D721Med (cell line): ENCODE results near the gene TMEM215.
"Not testable (repeated sequence)": the region's sequence is repeated elsewhere in the genome, so short reads cannot be mapped to it uniquely, and the experiment has no call there.

Experiments
- DNase-seq: peaks from one replicate; pipeline ENCODE4 v3.0.0; 2011; ENCODE audit warnings: low spot score; ENCODE audit not compliant: insufficient read length
- FAIRE-seq: peaks from 2 replicates; lab custom pipeline; 2011; peaks lifted over from hg19 to GRCh38; lab: Jason Lieb, UNC
- TF ChIP-seq, protein P1 (sequence below): IDR thresholded peaks from 2 replicates; pipeline ENCODE4 v1.5.1; 2012; ENCODE audit warnings: mild to moderate bottlenecking, control low read depth; ENCODE audit not compliant: insufficient read depth; ENCODE audit errors: missing control alignments

TMEM215 gene

DNA sequence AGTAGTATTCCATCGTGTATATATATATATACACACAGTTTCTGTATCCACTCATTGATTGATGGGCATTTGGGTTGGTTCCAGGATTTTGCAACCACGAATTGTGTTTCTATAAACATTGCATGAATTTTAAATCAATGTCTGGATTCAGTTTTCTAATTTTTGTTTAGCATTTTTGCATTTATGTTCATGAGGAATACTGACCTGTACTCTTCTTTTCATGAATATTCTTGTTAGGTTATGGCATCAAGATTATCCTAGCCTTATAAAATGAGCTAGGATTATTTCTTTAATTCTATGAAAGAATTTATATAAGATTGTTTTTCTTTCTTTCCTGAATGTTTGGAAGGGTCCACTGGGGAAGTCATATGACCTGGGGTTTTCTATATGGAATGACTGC is 35.3 kb upstream of the TMEM215 start:
- TF ChIP-seq, protein P1, sequence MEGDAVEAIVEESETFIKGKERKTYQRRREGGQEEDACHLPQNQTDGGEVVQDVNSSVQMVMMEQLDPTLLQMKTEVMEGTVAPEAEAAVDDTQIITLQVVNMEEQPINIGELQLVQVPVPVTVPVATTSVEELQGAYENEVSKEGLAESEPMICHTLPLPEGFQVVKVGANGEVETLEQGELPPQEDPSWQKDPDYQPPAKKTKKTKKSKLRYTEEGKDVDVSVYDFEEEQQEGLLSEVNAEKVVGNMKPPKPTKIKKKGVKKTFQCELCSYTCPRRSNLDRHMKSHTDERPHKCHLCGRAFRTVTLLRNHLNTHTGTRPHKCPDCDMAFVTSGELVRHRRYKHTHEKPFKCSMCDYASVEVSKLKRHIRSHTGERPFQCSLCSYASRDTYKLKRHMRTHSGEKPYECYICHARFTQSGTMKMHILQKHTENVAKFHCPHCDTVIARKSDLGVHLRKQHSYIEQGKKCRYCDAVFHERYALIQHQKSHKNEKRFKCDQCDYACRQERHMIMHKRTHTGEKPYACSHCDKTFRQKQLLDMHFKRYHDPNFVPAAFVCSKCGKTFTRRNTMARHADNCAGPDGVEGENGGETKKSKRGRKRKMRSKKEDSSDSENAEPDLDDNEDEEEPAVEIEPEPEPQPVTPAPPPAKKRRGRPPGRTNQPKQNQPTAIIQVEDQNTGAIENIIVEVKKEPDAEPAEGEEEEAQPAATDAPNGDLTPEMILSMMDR = no peak
- FAIRE-seq = no peak
- no peak for DNase-seq

DNA sequence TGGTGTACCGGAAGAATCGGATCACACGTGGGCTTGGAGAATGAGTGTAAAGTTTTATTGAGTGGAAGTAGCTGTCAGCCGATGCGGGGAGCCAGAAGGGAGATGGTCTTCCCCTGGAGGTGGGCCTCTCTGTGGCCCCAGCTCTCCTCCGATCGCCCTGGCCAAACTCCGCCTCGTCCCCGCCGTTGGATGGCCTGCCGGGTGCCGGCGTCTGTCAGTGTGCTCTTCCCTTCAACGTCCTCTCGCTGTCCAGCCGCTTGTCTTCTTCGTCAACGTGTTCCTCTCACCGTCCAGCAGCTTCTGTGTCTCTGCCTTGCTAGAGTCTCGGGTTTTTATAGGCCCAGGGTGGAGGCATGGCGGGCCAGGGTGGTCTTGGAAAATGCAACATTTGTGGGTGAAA is 27.6 kb upstream of the TMEM215 start:
- DNase-seq (no peak), FAIRE-seq (no peak)
- TF ChIP-seq, protein P1 = no peak

DNA sequence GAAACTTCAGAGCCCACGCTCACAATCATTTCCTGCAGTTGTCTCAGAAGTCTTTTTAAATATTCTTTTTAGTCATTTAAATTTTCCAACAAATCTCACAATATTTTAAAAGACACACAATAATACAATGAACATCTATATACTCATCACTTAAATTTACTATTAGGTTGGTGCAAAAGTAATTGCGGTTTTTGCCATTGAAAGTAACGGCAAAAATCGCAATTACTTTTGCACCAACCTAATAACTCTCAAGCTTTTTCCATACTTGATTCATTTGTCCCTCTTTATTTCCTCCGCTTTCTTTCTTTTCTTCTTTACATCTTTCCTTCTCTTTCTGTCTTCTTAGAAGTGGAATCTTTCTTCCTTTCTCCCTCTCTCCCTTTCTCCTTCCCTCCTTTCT is 19.2 kb upstream of the TMEM215 start:
- peak; percentile 29 for FAIRE-seq
- DNase-seq = no peak
- TF ChIP-seq, protein P1 = no peak

DNA sequence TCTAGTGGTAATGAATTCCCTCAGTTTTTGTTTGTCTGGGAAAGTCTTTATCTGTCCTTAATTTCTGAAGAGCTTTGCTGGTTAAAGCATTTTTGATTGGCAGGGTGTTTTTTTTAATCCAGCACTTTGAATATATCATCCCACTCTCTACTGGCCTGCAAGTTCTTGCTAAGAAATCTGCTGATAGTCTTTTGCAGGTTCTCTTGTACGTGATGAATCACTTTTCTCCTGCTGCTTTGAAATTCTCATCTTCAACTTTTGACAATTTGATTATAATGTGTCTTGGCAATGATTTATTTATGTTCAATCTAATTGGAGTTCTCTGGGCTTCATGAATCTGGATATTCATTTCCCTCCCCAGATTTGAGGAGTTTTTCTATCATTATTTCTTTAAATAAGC is 8.1 kb upstream of the TMEM215 start:
- TF ChIP-seq, protein P1 = no peak
- DNase-seq (no peak), FAIRE-seq (no peak)

DNA sequence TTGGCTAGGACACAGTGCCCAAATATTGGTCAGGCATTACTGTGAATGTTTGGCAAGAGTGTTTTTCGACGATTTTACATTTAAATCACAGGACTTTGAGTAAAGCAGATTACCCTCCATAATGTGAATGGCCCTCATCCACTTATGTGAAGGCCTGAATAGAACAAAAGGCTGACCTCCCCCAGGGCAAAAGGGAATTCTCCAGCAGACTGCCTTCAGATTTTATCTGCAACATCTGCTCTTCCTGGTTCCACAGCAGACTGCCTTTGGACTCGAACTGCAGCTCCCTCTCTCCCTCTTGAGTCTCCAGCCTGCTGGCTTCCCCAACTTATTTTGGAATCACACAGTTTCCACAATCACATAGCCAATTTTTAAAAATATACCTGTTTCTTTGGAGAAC is 7.1 kb upstream of the TMEM215 start:
- FAIRE-seq (no peak), DNase-seq (no peak)
- TF ChIP-seq, protein P1 = no peak

DNA sequence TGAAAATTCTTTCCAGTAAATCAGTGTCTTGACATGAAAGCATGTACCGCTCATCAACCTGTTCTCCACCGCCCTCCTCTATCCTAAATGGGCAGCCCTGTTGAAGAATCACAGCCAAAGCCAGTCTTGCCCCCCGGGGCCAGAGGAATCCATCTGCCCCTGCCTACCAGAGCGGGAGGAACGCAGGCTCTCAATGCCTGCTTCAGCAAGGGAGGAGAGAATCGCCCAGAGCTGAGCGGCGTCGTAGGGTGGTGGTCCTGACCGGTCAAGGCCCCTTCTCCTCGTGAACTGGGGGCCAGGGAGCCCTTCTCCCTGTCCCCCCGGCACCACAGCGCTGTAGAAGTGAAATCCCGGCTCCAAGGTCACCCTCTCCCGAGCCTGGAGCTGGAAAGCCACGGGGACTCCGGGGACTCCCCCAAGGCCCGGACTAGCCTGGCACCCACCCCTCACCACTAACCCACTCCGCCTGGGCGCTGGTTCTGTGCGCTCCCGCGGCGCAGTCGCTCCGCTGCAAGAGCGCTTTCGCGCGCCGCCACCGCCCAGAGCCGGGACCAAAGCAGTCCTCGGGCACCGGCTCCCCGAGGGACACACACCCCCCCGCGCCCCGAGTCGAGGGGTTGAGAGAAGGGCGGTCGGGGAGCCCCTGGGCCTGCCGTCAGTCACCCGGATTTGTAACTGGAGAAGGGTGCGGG is 718 bp upstream of the TMEM215 start:
- DNase-seq (no peak), FAIRE-seq (no peak)
- TF ChIP-seq, protein P1 = no peak

DNA sequence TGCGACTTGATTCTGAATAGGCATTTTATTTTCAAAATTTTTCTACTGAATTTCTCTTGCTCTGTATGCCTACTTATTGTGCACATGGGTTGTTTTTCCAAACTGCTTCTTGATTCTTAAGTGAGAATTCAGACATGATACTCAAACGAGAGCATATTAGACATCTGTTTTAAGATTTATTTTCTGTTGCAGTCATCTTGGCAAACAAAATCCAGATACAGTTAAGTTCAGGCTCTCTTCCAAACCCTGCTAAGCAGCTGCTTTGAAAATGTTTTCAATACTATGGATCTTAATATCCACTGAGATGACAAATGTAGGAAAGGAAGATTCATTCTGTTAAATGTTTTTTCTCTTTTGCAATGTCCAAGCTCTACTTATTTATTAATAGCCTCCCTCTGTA is 4.5 kb downstream of the TMEM215 start:
- FAIRE-seq (no peak), DNase-seq (no peak)
- TF ChIP-seq, protein P1 = no peak

DNA sequence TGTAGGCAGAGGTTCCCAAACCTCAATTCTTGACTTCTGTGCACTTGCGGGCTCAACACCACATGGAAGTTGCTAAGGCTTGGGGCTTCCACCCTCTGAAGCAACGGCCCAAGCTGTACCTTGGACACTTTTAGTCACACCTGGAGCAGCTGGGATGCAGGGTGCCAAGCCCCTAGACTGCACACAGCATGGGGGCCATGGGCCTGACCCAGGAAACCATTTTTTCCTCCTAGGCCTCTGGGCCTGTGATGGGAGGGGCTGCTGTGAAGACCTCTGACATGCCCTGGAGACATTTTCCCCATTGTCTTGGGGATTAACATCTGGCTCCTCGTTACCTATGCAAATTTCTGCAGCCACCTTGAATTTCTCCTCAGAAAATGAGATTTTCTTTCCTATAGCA is 12.7 kb downstream of the TMEM215 start:
- not testable (repeated sequence) for DNase-seq, FAIRE-seq
